ENCODE data around the gene CEP128. TPM values are rescaled to one million over a fixed set of nuclear protein-coding genes. Genes with fewer than 3 reads are reported as not detected.
A peak's percentile ranks its signal among the peaks of the same experiment; 100 is the strongest.

CEP128 gene
- total RNA-seq, 1 donor from 2014 or later = 4.2 TPM

DNA sequence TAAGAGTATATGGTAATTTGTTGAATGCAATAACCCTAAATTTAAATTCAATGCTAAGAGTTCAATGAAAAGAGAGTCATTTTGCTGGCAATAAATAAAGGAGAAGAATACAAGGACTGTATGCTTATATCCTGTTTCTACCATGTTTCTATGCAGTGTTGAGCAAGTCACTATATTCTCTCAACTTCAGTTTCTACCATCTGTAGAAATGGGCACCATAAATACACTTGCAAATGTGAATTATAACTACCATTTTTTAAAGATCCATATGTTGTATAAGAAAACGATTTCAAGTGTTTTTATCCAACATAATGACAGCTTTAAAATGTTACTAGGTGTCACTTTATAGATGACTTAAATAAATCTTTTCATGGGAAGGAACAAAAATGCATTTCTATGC lies 170.3 kb downstream of the CEP128 start:
- ATAC-seq = no peak

DNA sequence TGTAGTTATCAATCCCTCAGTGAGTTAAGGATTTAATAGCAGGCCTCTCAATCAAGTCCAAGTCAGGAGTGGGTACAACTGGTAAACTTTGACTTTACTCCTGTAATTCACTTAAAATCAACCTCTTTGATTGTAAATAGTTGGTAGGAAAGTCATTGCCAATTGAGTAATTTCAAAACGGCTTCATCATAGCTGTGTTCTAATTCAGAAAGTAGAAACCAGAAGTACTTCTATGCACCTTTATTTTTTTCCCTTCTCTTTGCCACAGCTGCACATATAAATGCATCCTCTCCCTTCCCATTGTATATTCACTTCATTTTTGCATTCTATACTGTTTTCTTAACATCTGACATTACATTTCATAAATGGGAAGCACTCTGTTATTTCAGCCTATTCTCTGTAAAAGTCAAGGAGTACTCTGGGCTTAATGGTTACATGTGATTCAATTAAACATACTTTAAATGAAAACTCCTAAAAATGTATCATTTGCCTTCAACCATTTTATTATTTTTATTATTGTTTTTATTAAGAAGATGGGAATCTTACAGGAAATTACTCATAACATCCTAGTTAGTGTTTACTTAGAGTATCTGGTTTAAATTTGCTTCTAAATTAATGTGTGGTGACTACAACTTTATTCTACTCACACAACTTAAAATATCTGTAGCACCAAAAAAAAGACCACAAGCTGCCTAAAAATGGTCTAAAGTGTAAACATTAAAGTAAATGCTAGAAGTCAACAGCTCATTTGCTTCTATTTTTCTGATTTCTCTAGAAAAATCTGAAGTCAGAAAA lies 171.2 kb downstream of the CEP128 start:
- ATAC-seq = no peak

DNA sequence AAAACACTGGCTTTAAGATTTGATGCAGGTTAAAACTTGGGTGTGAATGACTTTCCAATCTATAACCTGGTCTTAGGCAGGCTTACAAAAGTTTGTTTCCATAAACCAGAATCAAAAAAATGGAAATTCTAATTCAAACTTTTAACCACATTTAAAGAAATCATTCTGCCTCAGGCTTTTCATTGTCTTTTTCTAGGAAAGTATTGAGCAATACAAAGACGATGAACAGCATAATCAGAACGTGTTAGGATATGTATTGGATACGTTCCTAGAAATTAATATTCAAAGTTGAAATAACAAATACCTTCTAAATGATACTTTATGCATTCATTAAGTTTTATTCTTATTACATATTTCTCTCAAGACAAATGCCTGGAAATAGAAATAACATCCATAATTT lies 172.9 kb downstream of the CEP128 start:
- peak; percentile 46 for ATAC-seq

- no peak for ATAC-seq
Measured at GRCh38 chr14:80764921-80765507, 176.5 kb downstream of the CEP128 start.

DNA sequence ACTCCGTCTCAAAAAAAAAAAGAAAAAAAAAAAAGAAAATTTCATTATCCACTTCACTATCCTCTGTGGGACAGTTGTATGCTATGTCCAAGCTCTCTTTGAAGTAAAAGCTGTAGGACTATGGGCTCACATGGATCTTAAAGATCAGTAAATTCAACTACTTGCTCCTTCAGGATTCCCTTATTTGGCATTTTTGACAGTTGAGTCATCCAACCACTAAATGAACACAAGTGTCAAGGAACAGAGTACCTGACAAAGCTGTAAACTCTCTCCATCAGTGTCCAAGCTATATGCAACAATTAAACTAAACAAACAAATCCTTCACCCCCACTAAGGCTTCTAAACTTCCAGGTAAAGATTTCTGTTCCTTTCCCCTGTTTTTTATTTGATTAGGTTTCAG lies 177.0 kb downstream of the CEP128 start:
- no peak for ATAC-seq

DNA sequence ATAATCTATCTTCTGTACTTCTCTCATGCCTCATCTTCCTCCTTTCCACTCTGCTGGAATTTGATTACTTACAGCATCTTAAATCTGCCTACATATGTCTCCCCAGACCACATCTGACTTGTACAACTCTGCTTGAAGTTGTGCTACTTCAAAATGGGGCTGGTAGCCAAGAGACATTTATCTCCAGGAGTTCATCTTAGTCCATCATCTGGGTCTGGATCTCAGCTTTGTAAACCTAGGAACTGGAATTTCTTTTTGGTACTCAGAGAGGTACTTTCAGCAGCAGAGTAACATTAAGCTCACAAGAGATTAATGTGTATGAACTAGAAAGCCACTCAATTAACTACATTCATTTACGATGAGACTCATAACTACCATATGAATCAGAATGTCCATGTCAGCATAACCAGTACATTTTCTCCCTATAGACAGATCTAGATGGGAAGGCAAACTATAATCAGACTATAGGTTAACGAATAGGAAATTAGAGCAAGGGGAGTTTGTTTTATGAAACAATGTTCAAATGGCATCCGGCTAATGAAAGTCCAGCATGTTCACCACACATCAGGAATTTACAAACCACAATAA lies 178.8 kb downstream of the CEP128 start:
- ATAC-seq = no peak

DNA sequence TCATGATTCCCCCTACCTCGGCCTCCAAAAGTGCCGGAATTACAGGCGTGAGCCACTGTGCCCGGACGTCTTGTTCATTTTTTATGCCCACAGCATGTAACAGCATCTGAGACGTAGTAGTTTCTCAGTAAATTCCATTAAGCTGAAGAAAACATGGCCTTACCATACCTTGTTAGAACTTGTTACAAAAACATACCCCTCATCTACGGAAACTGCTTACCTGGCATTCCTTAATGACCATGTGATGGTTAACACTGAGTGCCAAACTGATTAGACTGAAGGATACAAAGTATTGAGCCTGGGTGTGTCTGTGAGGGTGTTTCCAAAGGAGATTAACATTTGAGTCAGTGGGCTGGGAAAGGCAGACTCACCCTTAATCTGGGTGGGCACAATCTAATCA lies 186.8 kb downstream of the CEP128 start:
- no peak for ATAC-seq

GRCh38 chr14:80751285-80751684 lies 190.3 kb downstream of the CEP128 start:
- no peak for ATAC-seq

GRCh38 chr14:80726211-80726610 lies 215.3 kb downstream of the CEP128 start:
- no peak for ATAC-seq

DNA sequence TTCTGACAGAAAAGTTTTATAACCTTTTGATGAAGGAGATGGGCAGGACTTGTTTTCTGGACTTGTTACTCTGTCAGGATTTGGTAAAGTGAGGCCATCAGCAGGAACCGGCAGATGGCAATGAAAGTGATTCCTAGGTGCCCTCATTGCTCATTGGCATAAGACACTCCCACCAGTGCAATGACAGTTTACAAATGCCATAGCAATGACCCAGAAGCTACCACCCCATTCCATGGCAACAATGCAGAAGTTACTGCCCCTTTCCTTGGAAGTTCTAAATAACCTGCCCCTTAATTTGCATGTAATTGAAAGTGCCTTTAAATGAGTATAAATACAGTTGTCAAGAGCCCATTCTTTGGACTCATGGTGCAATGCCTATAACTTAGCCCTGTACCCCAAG lies 222.6 kb downstream of the CEP128 start:
- ATAC-seq = no peak

DNA sequence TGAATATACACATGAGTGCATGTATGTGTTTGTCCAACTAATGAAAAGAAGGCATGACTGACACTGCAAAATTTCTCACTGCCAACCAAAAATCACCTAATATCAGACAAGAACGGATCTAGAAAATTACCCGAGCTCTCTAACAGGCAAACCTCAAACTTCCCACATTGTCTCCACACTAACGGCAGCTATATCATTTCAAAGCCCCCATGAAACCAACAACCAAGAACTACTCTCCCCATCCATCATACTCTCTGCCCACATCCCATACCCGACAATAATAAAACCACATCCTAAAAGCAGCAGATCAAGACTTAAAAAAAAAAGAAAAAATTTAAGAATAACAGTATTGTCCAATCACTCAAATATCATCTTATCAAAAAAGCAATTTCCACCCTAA lies 227.1 kb downstream of the CEP128 start:
- no peak for ATAC-seq

DNA sequence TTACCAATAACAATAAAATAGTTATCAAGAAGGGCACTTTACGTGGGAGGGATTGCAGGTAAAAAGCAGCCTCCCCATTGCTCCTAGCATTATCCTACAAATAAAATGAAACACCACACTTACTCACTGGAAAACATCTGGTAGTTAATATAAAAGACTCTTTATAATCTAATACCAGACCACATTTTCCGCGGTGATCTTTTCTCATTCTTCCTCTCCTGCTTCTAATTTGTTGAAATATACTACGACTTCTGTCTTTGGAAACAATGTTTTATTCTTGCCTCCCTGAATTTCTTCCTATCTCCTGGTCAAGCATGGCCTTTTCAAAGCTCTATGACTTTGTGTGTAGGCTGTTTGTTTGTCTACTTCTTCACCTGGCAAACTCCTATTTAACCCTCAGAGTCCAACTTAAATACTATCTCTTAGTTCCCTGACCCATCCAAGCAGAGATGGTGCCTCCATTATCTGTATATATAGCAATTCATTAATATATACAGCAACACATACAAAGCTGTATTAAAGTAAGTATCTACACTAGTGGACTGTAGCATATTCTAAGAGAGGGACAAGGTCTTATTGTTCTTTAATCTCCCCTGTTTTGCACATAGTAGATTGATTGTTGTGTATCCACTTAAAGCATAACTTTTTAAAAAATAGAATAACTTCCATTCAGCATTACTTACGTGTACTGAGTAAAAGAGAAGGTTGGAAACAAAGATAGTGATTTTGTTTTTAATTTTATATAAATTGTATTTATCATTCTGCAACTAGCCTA lies 228.3 kb downstream of the CEP128 start:
- ATAC-seq = no peak

GRCh38 chr14:80705241-80705980 lies 236.1 kb downstream of the CEP128 start:
- ATAC-seq = no peak

- no peak for ATAC-seq
Measured at GRCh38 chr14:80700601-80701000, 240.9 kb downstream of the CEP128 start.

DNA sequence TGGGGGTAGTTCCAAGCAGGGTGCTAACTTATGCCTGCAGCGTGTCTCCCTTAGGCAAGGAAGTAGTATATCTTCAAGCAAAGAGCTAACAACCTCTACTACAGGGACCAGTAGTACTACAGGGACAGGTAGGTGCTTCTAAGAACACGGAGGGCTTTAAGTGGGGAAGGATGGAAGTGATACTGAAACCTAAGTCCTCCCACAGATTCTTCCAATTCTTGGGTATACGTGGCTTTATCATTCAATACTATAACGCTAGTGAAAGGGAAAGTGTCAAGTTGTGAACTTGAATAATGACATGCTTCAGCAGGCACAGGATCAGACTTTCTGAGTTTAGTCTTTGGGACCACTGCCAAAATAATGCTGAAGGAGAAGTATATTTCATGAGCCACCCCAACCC lies 241.7 kb downstream of the CEP128 start:
- no peak for ATAC-seq

- no peak for ATAC-seq
Measured at GRCh38 chr14:80698974-80699373, 242.6 kb downstream of the CEP128 start.

DNA sequence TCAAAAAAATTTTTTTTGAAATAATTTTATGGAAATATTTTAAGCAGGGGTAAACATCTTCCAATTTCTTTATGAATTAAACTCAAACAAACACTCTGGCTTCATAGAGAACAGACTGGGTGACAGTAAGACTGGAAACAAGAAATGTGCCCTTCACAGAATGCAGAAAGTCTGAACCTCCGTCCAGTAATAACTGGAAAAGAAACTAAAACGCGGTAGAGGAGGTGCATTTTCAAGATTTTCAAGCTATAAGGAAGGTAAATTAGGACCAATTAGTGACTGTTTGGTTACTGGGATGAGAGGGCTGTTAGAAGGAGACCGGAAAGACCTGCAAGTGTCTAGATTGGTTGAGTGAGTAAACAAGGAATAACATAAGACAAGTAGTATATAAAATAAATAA lies 245.7 kb downstream of the CEP128 start:
- ATAC-seq = no peak

- ATAC-seq = no peak
Measured at GRCh38 chr14:80692903-80693302, 248.6 kb downstream of the CEP128 start.

DNA sequence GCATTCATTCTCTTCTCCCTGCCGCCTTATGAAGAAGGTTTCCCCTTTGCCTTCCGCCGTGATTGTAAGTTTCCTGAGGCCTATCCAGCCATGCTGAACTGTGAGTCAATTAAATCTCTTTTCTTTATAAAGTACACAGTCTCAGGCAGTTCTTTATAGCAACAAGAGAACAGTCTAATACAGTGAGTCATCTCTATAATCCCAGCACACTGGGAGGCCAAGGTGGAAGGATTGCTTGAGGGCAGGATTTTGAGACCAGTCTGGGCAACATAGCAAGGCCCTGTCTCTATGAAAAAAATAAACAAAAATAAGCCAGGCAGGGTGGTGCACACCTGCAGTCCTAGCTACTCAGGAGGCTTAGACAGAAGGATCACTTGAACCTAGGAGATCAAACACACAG lies 259.9 kb downstream of the CEP128 start:
- ATAC-seq = no peak

DNA sequence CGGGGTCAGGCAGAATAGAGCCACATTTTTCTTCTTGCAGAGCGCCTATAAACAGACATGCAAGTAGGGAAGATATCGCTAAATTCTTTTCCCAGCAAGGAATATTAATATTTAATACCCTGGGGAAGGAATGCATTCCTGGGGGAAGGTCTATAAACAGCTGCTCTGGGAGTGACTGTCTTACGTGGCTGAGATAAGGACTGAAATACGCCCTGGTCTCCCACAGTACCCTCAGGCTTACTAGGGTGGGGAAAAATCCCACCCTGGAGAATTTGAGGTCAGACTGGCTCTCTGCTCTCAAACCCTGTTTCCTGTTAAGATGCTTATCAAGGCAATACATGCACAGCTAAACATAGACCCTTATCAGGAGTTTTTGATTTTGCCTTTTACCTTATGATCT lies 262.3 kb downstream of the CEP128 start:
- no peak for ATAC-seq

DNA sequence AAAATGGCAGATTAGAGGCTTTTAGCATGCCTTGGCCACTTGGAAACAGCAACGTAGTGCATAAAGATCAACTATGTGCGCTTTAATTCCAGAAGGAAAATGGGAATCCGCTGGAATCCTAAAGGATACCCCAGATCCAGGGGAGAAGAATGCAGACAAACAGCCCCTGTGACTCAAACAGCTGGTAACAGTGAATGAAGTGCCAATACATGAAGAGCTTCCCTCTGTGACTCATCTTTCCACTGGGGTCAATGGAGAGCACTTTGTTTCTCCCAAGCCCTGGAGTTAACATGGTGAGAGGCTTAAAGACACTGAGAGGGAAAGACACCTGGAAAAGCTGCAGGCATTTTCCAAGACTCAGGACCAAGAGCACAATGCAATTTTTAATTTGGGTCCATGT lies 263.1 kb downstream of the CEP128 start:
- no peak for ATAC-seq

- no peak for ATAC-seq
Measured at GRCh38 chr14:80669426-80669825, 272.1 kb downstream of the CEP128 start.

GRCh38 chr14:80664576-80664975 lies 277.0 kb downstream of the CEP128 start:
- no peak for ATAC-seq

All from esophagus mucosa (tissue), 1 donor.